ENCODE data around the gene MINDY1.
A peak's percentile ranks its signal among the peaks of the same experiment; 100 is the strongest.

Gene MINDY1

DNA sequence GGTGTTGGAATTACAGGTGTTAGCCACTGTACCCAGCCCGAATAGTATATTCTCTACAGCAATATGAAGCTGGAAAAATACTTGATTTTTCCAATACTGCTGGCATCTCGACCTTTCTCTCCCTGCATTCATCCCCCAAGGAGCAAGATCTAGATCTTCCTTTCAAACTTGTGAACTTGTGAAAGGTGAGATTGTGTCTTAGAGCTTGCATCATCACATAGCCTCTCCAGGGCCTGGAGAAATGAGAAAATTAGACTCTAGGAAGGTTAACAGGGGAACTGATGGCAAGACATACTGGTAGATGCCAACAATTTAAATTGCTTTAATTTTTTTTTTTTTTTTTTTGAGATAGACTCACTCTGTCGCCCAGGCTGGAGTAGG lies 3.6 kb upstream of the MINDY1 start:
- DNase-seq (ENCODE audit: extremely low read depth, insufficient read length), result no peak
- Histone ChIP-seq H3K36me3 (ENCODE audit: control insufficient read depth, insufficient read depth, low read length) (no peaks in the 10 kb centered on the region), H3K27me3 (replicated peaks; ENCODE audit: control insufficient read depth, insufficient read depth, low read length) (no peaks in the 10 kb centered on the region), H3K4me3 (replicated peaks; ENCODE audit: low read depth, low read length) (no peak overlapping the region)
- TF ChIP-seq, protein P1, sequence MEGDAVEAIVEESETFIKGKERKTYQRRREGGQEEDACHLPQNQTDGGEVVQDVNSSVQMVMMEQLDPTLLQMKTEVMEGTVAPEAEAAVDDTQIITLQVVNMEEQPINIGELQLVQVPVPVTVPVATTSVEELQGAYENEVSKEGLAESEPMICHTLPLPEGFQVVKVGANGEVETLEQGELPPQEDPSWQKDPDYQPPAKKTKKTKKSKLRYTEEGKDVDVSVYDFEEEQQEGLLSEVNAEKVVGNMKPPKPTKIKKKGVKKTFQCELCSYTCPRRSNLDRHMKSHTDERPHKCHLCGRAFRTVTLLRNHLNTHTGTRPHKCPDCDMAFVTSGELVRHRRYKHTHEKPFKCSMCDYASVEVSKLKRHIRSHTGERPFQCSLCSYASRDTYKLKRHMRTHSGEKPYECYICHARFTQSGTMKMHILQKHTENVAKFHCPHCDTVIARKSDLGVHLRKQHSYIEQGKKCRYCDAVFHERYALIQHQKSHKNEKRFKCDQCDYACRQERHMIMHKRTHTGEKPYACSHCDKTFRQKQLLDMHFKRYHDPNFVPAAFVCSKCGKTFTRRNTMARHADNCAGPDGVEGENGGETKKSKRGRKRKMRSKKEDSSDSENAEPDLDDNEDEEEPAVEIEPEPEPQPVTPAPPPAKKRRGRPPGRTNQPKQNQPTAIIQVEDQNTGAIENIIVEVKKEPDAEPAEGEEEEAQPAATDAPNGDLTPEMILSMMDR (IDR thresholded peaks at IDR 0.05; ENCODE audit: insufficient read depth, low read length, poor library complexity, severe bottlenecking), result no peak

DNA sequence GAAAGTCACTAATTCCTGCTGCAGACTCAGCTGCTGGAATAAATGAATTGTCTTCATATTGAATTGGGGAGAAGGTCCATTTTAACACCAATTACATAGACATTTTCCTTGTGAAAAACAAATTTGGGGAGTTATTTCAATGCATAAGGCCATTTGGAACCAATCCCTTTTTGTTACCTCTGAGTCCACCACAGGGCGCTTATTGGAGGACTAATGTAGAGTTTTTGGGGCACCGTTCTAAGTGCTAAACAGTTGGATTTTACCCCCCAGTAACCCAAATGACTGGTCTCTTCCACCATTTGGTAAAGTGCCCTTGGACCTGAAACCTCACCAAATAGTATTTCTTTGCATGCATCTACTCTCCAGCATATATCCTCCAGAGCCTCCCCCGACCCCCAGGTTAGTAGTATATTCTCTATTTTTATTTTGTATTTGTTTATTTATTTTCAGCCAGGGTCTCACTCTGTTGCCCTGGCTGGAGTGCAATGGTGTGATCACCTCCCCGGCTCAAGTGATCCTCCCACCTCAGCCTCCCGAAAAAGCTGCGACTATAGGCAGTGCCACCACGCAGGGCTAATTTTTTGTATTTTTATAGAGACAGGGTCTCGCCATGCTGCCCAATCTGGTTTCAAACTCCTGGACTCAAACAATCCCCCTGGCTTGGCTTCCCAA lies 3.1 kb upstream of the MINDY1 start:
- TF ChIP-seq, protein P1 (IDR thresholded peaks at IDR 0.05; ENCODE audit: insufficient read depth, low read length, poor library complexity, severe bottlenecking), result no peak
- Histone ChIP-seq H3K27me3 (replicated peaks; ENCODE audit: control insufficient read depth, insufficient read depth, low read length) (no peaks in the 10 kb centered on the region), H3K36me3 (ENCODE audit: control insufficient read depth, insufficient read depth, low read length) (no peaks in the 10 kb centered on the region), H3K4me3 (replicated peaks; ENCODE audit: low read depth, low read length) (no peak overlapping the region)
- DNase-seq (ENCODE audit: extremely low read depth, insufficient read length), result no peak

DNA sequence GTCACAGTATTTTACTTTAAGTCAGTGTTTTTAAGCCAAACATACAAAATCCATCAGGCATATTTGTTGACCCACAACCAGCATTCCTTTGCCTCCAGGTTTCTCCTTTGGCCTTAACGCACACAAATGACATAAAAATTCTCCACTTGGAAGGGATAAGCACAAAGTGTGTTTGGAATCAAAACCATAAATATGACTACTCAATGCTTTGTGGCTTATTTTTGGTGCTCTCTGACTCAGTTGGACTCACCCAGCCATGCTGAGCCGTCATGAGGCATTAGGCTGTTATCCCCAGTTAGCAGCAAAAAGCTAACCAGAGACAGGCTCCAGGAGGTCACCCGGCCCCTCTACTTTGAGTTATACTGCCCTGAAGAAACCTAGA lies 2.5 kb upstream of the MINDY1 start:
- no peaks in the 10 kb centered on the region for H3K36me3 ChIP-seq (ENCODE audit: control insufficient read depth, insufficient read depth, low read length)
- no peak for DNase-seq (ENCODE audit: extremely low read depth, insufficient read length)
- TF ChIP-seq, protein P1 (IDR thresholded peaks at IDR 0.05; ENCODE audit: insufficient read depth, low read length, poor library complexity, severe bottlenecking), result no peak
- H3K4me3 ChIP-seq (replicated peaks; ENCODE audit: low read depth, low read length), result peak overlapping the region; percentile 92
- no peaks in the 10 kb centered on the region for H3K27me3 ChIP-seq (replicated peaks; ENCODE audit: control insufficient read depth, insufficient read depth, low read length)

DNA sequence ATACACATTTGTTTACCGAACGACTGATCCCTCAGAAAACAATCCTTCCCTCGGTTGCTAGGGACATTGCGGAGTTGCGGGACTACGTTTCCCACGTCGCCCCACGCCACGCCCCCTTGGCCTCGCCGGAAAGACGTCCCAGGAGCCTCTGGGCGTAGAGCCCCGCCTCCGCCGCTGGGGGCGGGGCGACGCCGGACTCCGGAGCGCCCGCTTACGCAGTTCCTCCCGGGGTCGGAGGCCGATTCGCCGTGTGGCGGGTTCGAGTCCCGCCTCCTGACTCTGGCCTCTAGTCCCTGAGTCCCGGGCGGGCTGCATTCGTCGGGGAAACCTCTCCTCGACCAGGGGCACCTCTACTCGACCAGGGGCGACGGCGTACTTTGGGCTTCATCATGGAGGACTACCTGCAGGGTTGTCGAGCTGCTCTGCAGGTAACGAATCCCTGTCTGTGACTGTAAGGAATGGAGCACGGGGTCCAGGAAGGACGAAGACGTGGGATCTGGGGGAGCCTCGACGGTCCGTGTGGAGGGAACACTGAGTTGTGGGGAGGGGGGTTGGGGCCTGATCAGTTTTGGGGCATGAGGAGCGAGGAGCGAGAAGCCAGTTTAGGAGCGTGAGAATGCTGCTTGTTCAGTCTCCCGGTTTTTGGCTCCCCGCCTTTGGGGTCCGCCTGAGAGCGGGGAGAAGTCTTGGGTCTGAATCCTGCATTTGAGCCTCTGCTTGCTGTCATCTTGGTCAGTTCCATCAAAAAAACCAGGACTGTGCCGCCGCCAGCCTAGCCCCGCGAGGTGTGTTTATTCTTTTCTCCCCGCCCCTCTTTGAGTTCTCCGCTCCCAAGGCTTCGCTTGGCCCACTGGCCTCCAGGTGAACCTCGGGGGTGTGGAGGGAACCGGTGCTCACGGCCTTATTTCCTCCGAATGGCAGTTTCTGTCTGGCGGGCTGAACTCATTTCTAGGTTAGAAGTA lies 1.8 kb upstream of the MINDY1 start, which contains the start of gene PRUNE1:
Gene PRUNE1 (plus strand): TSS at position 206 of the 962 bp plus-strand sequence. CDS start 184 bp downstream, at position 390.
- TF ChIP-seq, protein P1 (IDR thresholded peaks at IDR 0.05; ENCODE audit: insufficient read depth, low read length, poor library complexity, severe bottlenecking), result no peak
- no peaks in the 10 kb centered on the region for H3K36me3 ChIP-seq (ENCODE audit: control insufficient read depth, insufficient read depth, low read length)

DNA sequence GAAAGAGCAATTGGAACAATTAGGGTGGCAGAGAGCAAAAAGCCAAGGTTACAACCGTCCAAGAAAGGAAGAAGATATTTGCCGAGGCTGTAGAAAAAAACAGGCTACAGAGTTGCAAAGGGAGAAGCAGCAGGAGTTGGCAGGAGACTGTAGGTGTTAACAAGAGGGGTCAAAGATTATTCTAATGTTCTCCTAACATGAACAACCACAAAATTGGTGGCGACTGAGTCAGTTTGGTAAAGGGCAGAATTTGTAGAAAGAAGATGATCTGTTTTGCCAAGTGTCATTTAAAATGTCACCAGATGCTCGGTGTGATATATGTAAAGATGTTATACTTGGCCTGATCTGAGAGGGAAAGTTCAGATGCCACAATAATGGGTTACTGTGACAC lies 1.1 kb upstream of the MINDY1 start:
- TF ChIP-seq, protein P1 (IDR thresholded peaks at IDR 0.05; ENCODE audit: insufficient read depth, low read length, poor library complexity, severe bottlenecking), result no peak
- Histone ChIP-seq H3K4me3 (replicated peaks; ENCODE audit: low read depth, low read length) (peak overlapping the region; percentile 92), H3K27me3 (replicated peaks; ENCODE audit: control insufficient read depth, insufficient read depth, low read length) (no peaks in the 10 kb centered on the region), H3K36me3 (ENCODE audit: control insufficient read depth, insufficient read depth, low read length) (no peaks in the 10 kb centered on the region)
- DNase-seq (ENCODE audit: extremely low read depth, insufficient read length), result no peak

More for the DNA sequence above, 1.8 kb upstream of the MINDY1 start, which contains the start of gene PRUNE1:
- peak; percentile 98 for DNase-seq (ENCODE audit: extremely low read depth, insufficient read length)
- Histone ChIP-seq H3K27me3 (replicated peaks; ENCODE audit: control insufficient read depth, insufficient read depth, low read length) (no peaks in the 10 kb centered on the region), H3K4me3 (replicated peaks; ENCODE audit: low read depth, low read length) (peak within 1 kb of the TSS; percentile 92)
